ENCODE data around the gene MEF2A. TPM values are rescaled to one million over a fixed set of nuclear protein-coding genes. Genes with fewer than 3 reads are reported as not detected.

MEF2A gene
- total and polyA plus RNA-seq, 2 donors (not counting 1 experiment from before 2014, with no cell fraction given), result 44.0 to 102 TPM

GRCh38 chr15:99537344-99537743 lies 28.4 kb upstream of the MEF2A start:
- no peak for TF ChIP-seq EZH2 (IDR thresholded peaks at IDR 0.05; ENCODE audit: borderline replicate concordance, insufficient read depth, low read depth, low read length, poor library complexity, severe bottlenecking)
- TF ChIP-seq, protein P1, sequence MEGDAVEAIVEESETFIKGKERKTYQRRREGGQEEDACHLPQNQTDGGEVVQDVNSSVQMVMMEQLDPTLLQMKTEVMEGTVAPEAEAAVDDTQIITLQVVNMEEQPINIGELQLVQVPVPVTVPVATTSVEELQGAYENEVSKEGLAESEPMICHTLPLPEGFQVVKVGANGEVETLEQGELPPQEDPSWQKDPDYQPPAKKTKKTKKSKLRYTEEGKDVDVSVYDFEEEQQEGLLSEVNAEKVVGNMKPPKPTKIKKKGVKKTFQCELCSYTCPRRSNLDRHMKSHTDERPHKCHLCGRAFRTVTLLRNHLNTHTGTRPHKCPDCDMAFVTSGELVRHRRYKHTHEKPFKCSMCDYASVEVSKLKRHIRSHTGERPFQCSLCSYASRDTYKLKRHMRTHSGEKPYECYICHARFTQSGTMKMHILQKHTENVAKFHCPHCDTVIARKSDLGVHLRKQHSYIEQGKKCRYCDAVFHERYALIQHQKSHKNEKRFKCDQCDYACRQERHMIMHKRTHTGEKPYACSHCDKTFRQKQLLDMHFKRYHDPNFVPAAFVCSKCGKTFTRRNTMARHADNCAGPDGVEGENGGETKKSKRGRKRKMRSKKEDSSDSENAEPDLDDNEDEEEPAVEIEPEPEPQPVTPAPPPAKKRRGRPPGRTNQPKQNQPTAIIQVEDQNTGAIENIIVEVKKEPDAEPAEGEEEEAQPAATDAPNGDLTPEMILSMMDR (IDR thresholded peaks at IDR 0.05), result no peak
- Histone ChIP-seq H3K4me3 (ENCODE audit: control extremely low read depth in 1 of 5, extremely low read depth in 1 of 5, insufficient read depth in 1 of 5, low read depth in 2 of 5, low read length in 4 of 5) (no peak overlapping the region), H3K4me2 (replicated peaks; ENCODE audit: low read depth, low read length, poor library complexity, severe bottlenecking) (no peak overlapping the region), H3K9me3 (ENCODE audit: control extremely low read depth in 1 of 3, control insufficient read depth in 2 of 3, insufficient read depth in 1 of 3, low read length in 2 of 3) (no peaks in the 10 kb centered on the region), H3K27ac (ENCODE audit: low read length in 2 of 2) (no peak overlapping the region), H3K79me2 (ENCODE audit: control insufficient read depth, insufficient read depth, low read length) (no peaks in the 10 kb centered on the region), H3K27me3 (replicated peaks in 1 of 4; ENCODE audit: control extremely low read depth in 1 of 4, control insufficient read depth in 3 of 4, insufficient read depth in 4 of 4, low read length in 3 of 4) (no peaks in the 10 kb centered on the region), H3K4me1 (ENCODE audit: control insufficient read depth in 2 of 2, insufficient read depth in 2 of 2, low read length in 2 of 2) (no peaks in the 10 kb centered on the region), H3K36me3 (replicated peaks in 1 of 2; ENCODE audit: control extremely low read depth in 1 of 2, control insufficient read depth in 1 of 2, extremely low read depth in 1 of 2, insufficient read depth in 2 of 2, low read length in 1 of 2) (no peaks in the 10 kb centered on the region), H3K9ac (ENCODE audit: low read length) (no peak overlapping the region), H2AFZ (ENCODE audit: insufficient read depth, low read depth, low read length, poor library complexity, severe bottlenecking) (no peak overlapping the region), H4K20me1 (ENCODE audit: control insufficient read depth, insufficient read depth, low read length, poor library complexity, severe bottlenecking) (no peaks in the 10 kb centered on the region)
- intact Hi-C loops (cut with micrococcal nuclease), result no loop called here
- ATAC-seq (ENCODE audit: low read depth) (no peak), DNase-seq (no peak)
- ChIA-PET POLR2A (no interaction called here), CTCF (interaction anchor here (1.4 kb wide), 1 partner anchor 25 kb away, joined by 3 read pairs; no protein-coding TSS in a partner anchor)
- Mint-ChIP-seq H3K9me3 (ENCODE audit: insufficient read depth) (peaks cover 1% of the 10 kb centered on the region), H3K4me3 (no peak overlapping the region), H3K4me1 (peaks cover 6% of the 10 kb centered on the region), H3K27ac (no peak overlapping the region), H3K27me3 (no peaks in the 10 kb centered on the region)
- 100% methylated on average over 4 of the region's 4 CpGs for WGBS (ENCODE audit: insufficient coverage)

DNA sequence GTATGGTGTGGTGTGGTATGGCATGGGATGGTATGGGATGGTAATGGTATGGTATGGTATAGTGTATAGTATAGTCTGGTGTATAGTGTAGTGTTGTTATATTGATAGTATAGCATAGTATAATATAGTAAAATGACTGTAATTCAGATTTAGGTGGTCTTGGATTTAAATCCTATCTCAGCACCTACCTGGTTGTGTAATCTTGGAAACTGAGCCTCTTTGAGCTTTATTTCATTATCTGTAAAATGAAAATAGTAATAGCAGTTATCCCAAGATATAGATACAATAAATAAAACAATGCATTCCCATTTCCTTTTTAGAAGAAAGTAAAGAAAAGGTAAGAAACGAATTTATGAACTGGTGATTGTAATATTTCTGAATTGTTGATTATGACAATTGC lies 27.5 kb upstream of the MEF2A start:
- ATAC-seq (ENCODE audit: low read depth) (no peak), DNase-seq (no peak)
- Histone ChIP-seq H3K4me3 (ENCODE audit: control extremely low read depth in 1 of 5, extremely low read depth in 1 of 5, insufficient read depth in 1 of 5, low read depth in 2 of 5, low read length in 4 of 5) (no peak overlapping the region), H3K4me2 (replicated peaks; ENCODE audit: low read depth, low read length, poor library complexity, severe bottlenecking) (no peak overlapping the region), H3K4me1 (ENCODE audit: control insufficient read depth in 2 of 2, insufficient read depth in 2 of 2, low read length in 2 of 2) (no peaks in the 10 kb centered on the region), H4K20me1 (ENCODE audit: control insufficient read depth, insufficient read depth, low read length, poor library complexity, severe bottlenecking) (no peaks in the 10 kb centered on the region), H3K79me2 (ENCODE audit: control insufficient read depth, insufficient read depth, low read length) (no peaks in the 10 kb centered on the region), H3K36me3 (replicated peaks in 1 of 2; ENCODE audit: control extremely low read depth in 1 of 2, control insufficient read depth in 1 of 2, extremely low read depth in 1 of 2, insufficient read depth in 2 of 2, low read length in 1 of 2) (no peaks in the 10 kb centered on the region), H2AFZ (ENCODE audit: insufficient read depth, low read depth, low read length, poor library complexity, severe bottlenecking) (no peak overlapping the region), H3K9me3 (ENCODE audit: control extremely low read depth in 1 of 3, control insufficient read depth in 2 of 3, insufficient read depth in 1 of 3, low read length in 2 of 3) (no peaks in the 10 kb centered on the region), H3K27me3 (replicated peaks in 1 of 4; ENCODE audit: control extremely low read depth in 1 of 4, control insufficient read depth in 3 of 4, insufficient read depth in 4 of 4, low read length in 3 of 4) (no peaks in the 10 kb centered on the region), H3K27ac (ENCODE audit: low read length in 2 of 2) (no peak overlapping the region), H3K9ac (ENCODE audit: low read length) (no peak overlapping the region)
- intact Hi-C loops (cut with micrococcal nuclease), result no loop called here
- Mint-ChIP-seq H3K9me3 (ENCODE audit: insufficient read depth) (no peaks in the 10 kb centered on the region), H3K4me3 (no peak overlapping the region), H3K4me1 (peaks cover 6% of the 10 kb centered on the region), H3K27ac (no peak overlapping the region), H3K27me3 (no peaks in the 10 kb centered on the region)
- TF ChIP-seq EZH2 (IDR thresholded peaks at IDR 0.05; ENCODE audit: borderline replicate concordance, insufficient read depth, low read depth, low read length, poor library complexity, severe bottlenecking), result no peak
- TF ChIP-seq, protein P1 (IDR thresholded peaks at IDR 0.05), result no peak
- WGBS (ENCODE audit: insufficient coverage), result no CpG with 5 or more reads among the region's 1 CpG
- POLR2A ChIA-PET, result no interaction called here
- CTCF ChIA-PET, result interaction anchor here (1.4 kb wide), 1 partner anchor 26 kb away, joined by 3 read pairs; no protein-coding TSS in a partner anchor
